ENCODE results near the gene MAD2L2.

MAD2L2 gene

GRCh38 chr1:11688506-11688905, 7.6 kb upstream of the MAD2L2 start:
- no peak overlapping the region for H3K9ac ChIP-seq (ENCODE audit: low read length)
- no peaks in the 10 kb centered on the region for H3K9me2 ChIP-seq (ENCODE audit: low read depth, low read length)
- H4K20me1 ChIP-seq (ENCODE audit: insufficient read depth, low read length) = no peaks in the 10 kb centered on the region
- no peaks in the 10 kb centered on the region for H3F3A ChIP-seq (ENCODE audit: insufficient read depth, low read length)
- H2AFZ ChIP-seq (ENCODE audit: low read length) = no peak overlapping the region
- H3K36me3 ChIP-seq (ENCODE audit: insufficient read depth, low read length) = no peaks in the 10 kb centered on the region
- no peaks in the 10 kb centered on the region for H3K27me3 ChIP-seq (ENCODE audit: insufficient read depth, low read length)
- no peaks in the 10 kb centered on the region for H3K79me2 ChIP-seq (ENCODE audit: insufficient read depth, low read length)
- TF ChIP-seq EZH2 (IDR thresholded peaks at IDR 0.05; ENCODE audit: borderline replicate concordance, low read length) = no peak
- TF ChIP-seq CTCF (IDR thresholded peaks at IDR 0.05; ENCODE audit: low read length) = no peak
- no peaks in the 10 kb centered on the region for H3K4me1 ChIP-seq (ENCODE audit: insufficient read depth, low read length, severe bottlenecking)
- H3K27ac ChIP-seq (ENCODE audit: low read depth, low read length, poor library complexity, severe bottlenecking) = no peak overlapping the region
- no peaks in the 10 kb centered on the region for H3K9me3 ChIP-seq (ENCODE audit: low read length)
- H3K4me2 ChIP-seq (ENCODE audit: low read length) = no peak overlapping the region
- H3K4me3 ChIP-seq (ENCODE audit: low read depth, low read length, poor library complexity, severe bottlenecking) = no peak overlapping the region

GRCh38 chr1:11685210-11685752, 4.3 kb upstream of the MAD2L2 start:
- Histone ChIP-seq H3K36me3 (ENCODE audit: insufficient read depth, low read length) (no peaks in the 10 kb centered on the region), H3K79me2 (ENCODE audit: insufficient read depth, low read length) (no peaks in the 10 kb centered on the region), H3F3A (ENCODE audit: insufficient read depth, low read length) (no peaks in the 10 kb centered on the region), H3K9me2 (ENCODE audit: low read depth, low read length) (no peaks in the 10 kb centered on the region), H3K9me3 (ENCODE audit: low read length) (no peaks in the 10 kb centered on the region), H3K4me3 (ENCODE audit: low read depth, low read length, poor library complexity, severe bottlenecking) (no peak overlapping the region), H3K9ac (ENCODE audit: low read length) (no peak overlapping the region), H3K4me1 (ENCODE audit: insufficient read depth, low read length, severe bottlenecking) (peaks cover 7% of the 10 kb centered on the region), H3K27me3 (ENCODE audit: insufficient read depth, low read length) (no peaks in the 10 kb centered on the region), H2AFZ (ENCODE audit: low read length) (no peak overlapping the region), H3K27ac (ENCODE audit: low read depth, low read length, poor library complexity, severe bottlenecking) (no peak overlapping the region), H3K4me2 (ENCODE audit: low read length) (no peak overlapping the region), H4K20me1 (ENCODE audit: insufficient read depth, low read length) (no peaks in the 10 kb centered on the region)
- TF ChIP-seq EZH2 (IDR thresholded peaks at IDR 0.05; ENCODE audit: borderline replicate concordance, low read length) (no peak), CTCF (IDR thresholded peaks at IDR 0.05; ENCODE audit: low read length) (peak; percentile 34; the same call in 1 of the 2 replicates)

- H3K4me2 ChIP-seq (ENCODE audit: low read length) = no peak overlapping the region
- H3F3A ChIP-seq (ENCODE audit: insufficient read depth, low read length) = no peaks in the 10 kb centered on the region
- H3K79me2 ChIP-seq (ENCODE audit: insufficient read depth, low read length) = no peaks in the 10 kb centered on the region
Measured at GRCh38 chr1:11684070-11684469, 3.1 kb upstream of the MAD2L2 start.

More at GRCh38 chr1:11684070-11684469, 3.1 kb upstream of the MAD2L2 start:
- Histone ChIP-seq H3K4me3 (ENCODE audit: low read depth, low read length, poor library complexity, severe bottlenecking) (no peak overlapping the region), H3K9me2 (ENCODE audit: low read depth, low read length) (no peaks in the 10 kb centered on the region), H3K27ac (ENCODE audit: low read depth, low read length, poor library complexity, severe bottlenecking) (no peak overlapping the region), H3K9me3 (ENCODE audit: low read length) (no peaks in the 10 kb centered on the region), H4K20me1 (ENCODE audit: insufficient read depth, low read length) (no peaks in the 10 kb centered on the region), H3K36me3 (ENCODE audit: insufficient read depth, low read length) (no peaks in the 10 kb centered on the region), H3K27me3 (ENCODE audit: insufficient read depth, low read length) (no peaks in the 10 kb centered on the region), H3K4me1 (ENCODE audit: insufficient read depth, low read length, severe bottlenecking) (peaks cover 7% of the 10 kb centered on the region), H3K9ac (ENCODE audit: low read length) (no peak overlapping the region), H2AFZ (ENCODE audit: low read length) (no peak overlapping the region)
- no peak for TF ChIP-seq CTCF (IDR thresholded peaks at IDR 0.05; ENCODE audit: low read length)

Data from OCI-LY1 (cell line).